SIG-M5 treated with dmso at 0.1 percent for 504 hours (cell line): ENCODE data around the gene CNTD1.
"Not testable (repeated sequence)": the region's sequence is repeated elsewhere in the genome, so short reads cannot be mapped to it uniquely, and the experiment has no call there.

Experiments used
- DNase-seq: peaks from one replicate; lab custom pipeline; 2025; ENCODE audit not compliant: unreplicated experiment; lab: John Stamatoyannopoulos, UW

Gene CNTD1

GRCh38 chr17:42844761-42845555 lies 46.3 kb downstream of the CNTD1 start:
- no peak for DNase-seq

GRCh38 chr17:42845556-42845917 lies 46.9 kb downstream of the CNTD1 start:
- no peak for DNase-seq

DNA sequence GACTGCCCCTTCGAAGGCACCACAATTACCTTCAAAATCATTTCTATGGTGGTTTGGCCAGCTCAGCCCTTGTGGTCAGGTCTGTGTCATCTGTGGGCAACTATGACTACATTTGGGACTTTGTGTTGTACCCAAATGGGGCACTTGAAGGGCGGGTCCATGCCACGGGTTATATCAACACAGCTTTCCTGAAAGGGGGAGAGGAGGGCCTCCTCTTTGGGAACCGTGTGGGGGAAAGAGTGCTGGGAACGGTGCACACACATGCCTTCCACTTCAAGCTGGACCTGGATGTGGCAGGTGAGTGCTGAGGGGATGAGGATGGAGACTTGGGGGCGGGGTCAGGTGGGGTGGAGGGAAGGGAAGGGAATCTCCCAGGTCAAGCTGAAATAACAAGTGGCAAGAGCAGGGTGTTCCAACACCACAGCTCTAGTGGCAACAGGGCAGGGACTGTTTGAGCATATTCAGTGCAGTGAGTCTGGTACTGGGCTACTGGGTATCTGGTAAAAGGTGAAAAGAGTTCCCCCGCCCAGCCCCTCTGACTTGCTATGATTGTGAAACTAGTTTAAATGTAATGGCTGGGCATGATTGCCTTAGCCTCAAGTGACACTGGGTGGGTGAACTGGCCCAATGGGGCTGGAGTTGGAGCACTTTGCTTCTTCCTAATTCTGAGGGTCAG lies 47.4 kb downstream of the CNTD1 start:
- no peak for DNase-seq

DNA sequence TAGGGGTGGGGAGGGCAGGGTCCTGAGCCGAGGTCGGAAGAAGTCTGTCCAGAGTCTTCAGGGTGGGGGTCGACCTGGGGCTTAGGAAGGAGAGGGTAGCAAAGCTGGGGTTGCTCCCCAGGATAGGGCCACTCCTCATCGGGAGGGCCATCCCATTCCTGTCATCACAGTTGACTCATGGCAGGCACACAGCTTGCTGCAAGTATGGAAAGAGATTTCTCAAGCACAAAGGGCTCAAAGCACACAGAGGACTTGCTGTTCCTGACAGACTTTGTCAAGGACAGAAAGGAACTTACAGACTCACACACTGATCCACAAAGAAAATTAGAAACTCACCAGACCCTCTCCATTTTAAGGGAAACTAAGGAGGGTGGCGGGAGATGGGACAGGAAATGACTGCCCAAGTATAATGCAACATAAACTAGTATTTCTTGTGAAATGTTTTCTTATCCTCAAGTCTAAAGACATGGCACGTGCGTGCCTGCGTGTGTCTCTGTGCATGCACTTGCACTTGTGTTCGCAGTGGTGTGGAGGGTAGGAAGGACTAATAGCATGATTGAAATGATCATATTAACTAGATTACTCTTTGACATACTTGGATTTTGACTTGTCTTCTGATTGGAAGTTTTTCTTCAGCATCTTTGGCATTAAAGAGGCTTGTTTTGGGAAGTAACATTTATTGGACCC lies 48.1 kb downstream of the CNTD1 start:
- DNase-seq: no peak

GRCh38 chr17:42848093-42848492 lies 49.4 kb downstream of the CNTD1 start:
- DNase-seq: no peak

DNA sequence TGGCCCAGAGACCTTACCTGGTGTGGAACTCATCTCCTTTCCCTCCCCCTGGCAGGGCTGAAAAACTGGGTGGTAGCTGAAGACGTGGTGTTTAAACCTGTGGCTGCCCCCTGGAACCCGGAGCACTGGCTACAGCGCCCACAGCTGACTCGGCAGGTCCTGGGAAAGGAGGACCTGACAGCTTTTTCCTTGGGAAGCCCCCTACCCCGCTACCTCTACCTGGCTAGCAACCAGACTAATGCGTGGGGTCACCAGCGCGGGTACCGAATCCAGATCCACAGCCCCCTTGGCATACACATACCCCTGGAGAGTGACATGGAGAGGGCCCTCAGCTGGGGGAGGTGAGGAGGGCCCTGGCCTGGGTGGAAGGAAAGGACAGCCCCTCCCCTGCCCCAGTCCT lies 50.4 kb downstream of the CNTD1 start:
- no peak for DNase-seq

- no peak for DNase-seq
These were observed 51.0 kb downstream of the CNTD1 start for GRCh38 chr17:42849451-42850181.

GRCh38 chr17:42850954-42851353 lies 52.3 kb downstream of the CNTD1 start, which contains the start of gene AOC3:
TSS of gene AOC3 (plus strand) at chr17:42851199. CDS start at chr17:42851344, 145 bp downstream.
- DNase-seq: no peak

DNA sequence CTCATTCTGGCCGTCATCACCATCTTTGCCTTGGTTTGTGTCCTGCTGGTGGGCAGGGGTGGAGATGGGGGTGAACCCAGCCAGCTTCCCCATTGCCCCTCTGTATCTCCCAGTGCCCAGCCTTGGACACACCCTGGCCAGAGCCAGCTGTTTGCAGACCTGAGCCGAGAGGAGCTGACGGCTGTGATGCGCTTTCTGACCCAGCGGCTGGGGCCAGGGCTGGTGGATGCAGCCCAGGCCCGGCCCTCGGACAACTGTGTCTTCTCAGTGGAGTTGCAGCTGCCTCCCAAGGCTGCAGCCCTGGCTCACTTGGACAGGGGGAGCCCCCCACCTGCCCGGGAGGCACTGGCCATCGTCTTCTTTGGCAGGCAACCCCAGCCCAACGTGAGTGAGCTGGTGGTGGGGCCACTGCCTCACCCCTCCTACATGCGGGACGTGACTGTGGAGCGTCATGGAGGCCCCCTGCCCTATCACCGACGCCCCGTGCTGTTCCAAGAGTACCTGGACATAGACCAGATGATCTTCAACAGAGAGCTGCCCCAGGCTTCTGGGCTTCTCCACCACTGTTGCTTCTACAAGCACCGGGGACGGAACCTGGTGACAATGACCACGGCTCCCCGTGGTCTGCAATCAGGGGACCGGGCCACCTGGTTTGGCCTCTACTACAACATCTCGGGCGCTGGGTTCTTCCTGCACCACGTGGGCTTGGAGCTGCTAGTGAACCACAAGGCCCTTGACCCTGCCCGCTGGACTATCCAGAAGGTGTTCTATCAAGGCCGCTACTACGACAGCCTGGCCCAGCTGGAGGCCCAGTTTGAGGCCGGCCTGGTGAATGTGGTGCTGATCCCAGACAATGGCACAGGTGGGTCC lies 52.9 kb downstream of the CNTD1 start:
- DNase-seq: not testable (repeated sequence)

- DNase-seq: no peak
These were observed 53.7 kb downstream of the CNTD1 start for GRCh38 chr17:42852351-42852750.

DNA sequence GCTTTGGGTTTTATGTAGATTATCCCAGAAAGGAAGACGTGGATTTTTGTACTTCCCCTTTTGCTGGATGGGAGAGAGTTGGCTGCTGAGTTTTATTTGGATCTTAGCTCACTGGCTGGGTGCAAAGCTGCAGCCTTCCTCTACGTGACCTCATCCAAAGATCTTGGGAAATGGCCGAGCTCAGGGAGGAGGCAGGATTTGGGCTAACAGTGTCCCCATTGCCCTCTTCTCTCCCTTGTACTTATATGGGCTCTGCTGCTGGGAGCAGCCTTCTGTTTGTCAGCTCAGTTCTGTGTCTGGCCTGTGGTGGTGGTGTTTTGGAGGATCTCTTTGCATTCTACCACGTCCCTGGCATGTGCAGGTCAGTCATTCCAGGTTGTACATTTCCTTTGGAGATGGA lies 54.3 kb downstream of the CNTD1 start:
- no peak for DNase-seq

GRCh38 chr17:42853597-42853967 lies 54.9 kb downstream of the CNTD1 start:
- no peak for DNase-seq

DNA sequence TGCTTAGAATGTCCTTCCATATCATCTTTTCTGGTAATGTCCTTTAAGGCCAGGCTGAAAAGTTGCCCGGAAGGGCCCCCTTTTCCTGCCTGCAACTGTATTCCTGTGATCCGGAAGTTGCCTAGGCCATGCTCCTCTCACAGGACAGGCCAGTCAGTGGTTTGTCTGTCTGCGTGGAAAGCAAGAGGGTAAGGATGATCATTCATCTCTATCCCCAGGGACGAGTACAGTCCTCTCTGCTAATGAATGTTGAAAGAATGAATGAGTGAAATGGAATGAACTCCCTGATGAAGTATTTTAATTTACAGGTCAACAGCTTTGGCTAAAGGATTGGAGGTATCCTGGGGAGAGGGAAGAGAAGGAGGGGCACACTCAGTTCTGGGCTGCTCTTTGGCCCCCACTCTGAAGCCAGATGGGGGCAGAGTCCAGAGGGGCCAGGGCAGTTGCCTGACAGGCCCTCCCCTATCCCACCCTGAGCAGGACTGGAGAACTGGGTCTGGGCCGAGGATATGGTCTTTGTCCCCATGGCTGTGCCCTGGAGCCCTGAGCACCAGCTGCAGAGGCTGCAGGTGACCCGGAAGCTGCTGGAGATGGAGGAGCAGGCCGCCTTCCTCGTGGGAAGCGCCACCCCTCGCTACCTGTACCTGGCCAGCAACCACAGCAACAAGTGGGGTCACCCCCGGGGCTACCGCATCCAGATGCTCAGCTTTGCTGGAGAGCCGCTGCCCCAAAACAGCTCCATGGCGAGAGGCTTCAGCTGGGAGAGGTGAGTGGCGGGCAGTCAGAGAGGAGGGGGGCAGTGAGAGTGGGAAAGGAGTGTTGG lies 55.5 kb downstream of the CNTD1 start:
- no peak for DNase-seq

DNA sequence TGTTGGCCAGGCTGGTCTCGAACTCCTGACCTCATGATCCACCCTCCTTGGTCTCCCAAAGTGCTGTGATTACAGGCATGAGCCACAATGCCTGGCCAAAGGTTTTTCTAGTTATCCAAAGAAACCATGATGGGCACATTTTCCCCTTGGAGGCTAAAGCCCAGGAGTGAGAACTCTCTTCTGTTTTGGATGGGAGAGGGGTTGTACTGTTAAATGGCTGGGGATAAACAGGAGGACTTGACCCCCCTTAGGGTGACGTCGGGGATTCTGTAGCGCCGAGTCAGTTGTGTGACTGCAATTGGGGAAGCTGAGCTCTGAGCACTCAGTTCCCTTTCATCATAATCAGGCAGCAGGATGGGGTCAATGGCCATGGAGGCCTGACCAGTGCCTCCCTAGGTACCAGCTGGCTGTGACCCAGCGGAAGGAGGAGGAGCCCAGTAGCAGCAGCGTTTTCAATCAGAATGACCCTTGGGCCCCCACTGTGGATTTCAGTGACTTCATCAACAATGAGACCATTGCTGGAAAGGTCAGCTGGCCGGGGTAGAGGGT lies 56.5 kb downstream of the CNTD1 start:
- no peak for DNase-seq

DNA sequence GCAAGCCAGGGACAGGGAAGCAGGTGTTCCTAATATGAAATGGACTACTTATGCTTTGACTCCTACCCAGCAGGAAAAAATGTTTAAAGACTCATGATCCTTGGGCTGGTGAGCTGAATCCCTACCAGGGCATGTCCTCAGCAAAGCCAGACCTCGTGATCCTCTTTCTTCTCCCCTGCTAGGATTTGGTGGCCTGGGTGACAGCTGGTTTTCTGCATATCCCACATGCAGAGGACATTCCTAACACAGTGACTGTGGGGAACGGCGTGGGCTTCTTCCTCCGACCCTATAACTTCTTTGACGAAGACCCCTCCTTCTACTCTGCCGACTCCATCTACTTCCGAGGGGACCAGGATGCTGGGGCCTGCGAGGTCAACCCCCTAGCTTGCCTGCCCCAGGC lies 57.4 kb downstream of the CNTD1 start:
- not testable (repeated sequence) for DNase-seq

- DNase-seq: not testable (repeated sequence)
These were observed 57.9 kb downstream of the CNTD1 start for GRCh38 chr17:42856516-42856915.

- DNase-seq: no peak
These were observed 58.7 kb downstream of the CNTD1 start for GRCh38 chr17:42857389-42857788.
